HG02840 (cell line): ENCODE data around the gene GCN1.

Experiments used
- ATAC-seq: cut with Tn5 transposase; IDR thresholded peaks from one replicate; pipeline ENCODE4 v1.9.1; 2021; ENCODE audit warnings: mild to moderate bottlenecking, moderate library complexity, moderate number of reproducible peaks; ENCODE audit not compliant: unreplicated experiment, low FRiP score

GCN1 gene

GRCh38 chr12:120077260-120077659, 117.3 kb downstream of the GCN1 start:
- ATAC-seq = no peak
